ENCODE data around the gene KCNMA1.

KCNMA1 gene

GRCh38 chr10:77582710-77583115 is 54.9 kb downstream of the KCNMA1 start:
- TF ChIP-seq, protein P1, sequence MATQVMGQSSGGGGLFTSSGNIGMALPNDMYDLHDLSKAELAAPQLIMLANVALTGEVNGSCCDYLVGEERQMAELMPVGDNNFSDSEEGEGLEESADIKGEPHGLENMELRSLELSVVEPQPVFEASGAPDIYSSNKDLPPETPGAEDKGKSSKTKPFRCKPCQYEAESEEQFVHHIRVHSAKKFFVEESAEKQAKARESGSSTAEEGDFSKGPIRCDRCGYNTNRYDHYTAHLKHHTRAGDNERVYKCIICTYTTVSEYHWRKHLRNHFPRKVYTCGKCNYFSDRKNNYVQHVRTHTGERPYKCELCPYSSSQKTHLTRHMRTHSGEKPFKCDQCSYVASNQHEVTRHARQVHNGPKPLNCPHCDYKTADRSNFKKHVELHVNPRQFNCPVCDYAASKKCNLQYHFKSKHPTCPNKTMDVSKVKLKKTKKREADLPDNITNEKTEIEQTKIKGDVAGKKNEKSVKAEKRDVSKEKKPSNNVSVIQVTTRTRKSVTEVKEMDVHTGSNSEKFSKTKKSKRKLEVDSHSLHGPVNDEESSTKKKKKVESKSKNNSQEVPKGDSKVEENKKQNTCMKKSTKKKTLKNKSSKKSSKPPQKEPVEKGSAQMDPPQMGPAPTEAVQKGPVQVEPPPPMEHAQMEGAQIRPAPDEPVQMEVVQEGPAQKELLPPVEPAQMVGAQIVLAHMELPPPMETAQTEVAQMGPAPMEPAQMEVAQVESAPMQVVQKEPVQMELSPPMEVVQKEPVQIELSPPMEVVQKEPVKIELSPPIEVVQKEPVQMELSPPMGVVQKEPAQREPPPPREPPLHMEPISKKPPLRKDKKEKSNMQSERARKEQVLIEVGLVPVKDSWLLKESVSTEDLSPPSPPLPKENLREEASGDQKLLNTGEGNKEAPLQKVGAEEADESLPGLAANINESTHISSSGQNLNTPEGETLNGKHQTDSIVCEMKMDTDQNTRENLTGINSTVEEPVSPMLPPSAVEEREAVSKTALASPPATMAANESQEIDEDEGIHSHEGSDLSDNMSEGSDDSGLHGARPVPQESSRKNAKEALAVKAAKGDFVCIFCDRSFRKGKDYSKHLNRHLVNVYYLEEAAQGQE (IDR thresholded peaks at IDR 0.05; ENCODE audit: low read depth), result no peak
- TF ChIP-seq, protein P2, sequence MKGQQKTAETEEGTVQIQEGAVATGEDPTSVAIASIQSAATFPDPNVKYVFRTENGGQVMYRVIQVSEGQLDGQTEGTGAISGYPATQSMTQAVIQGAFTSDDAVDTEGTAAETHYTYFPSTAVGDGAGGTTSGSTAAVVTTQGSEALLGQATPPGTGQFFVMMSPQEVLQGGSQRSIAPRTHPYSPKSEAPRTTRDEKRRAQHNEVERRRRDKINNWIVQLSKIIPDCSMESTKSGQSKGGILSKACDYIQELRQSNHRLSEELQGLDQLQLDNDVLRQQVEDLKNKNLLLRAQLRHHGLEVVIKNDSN (IDR thresholded peaks at IDR 0.05), result peak; percentile 85

GRCh38 chr10:77581738-77582137 is 55.9 kb downstream of the KCNMA1 start:
- TF ChIP-seq NFIC (IDR thresholded peaks at IDR 0.05) (no peak), ZBTB7A (IDR thresholded peaks at IDR 0.05; ENCODE audit: low read depth) (no peak), RAD21 (IDR thresholded peaks at IDR 0.05; ENCODE audit: low read depth) (no peak), TAF1 (IDR thresholded peaks at IDR 0.05; ENCODE audit: low read depth) (no peak), CEBPB (IDR thresholded peaks at IDR 0.05) (no peak), EGR1 (IDR thresholded peaks at IDR 0.05) (no peak)
- TF ChIP-seq, protein P1 (IDR thresholded peaks at IDR 0.05; ENCODE audit: low read depth), result no peak

GRCh38 chr10:77580482-77580881 is 57.1 kb downstream of the KCNMA1 start:
- TF ChIP-seq TCF12 (IDR thresholded peaks at IDR 0.05; ENCODE audit: low read depth) (no peak), CREB1 (IDR thresholded peaks at IDR 0.05; ENCODE audit: low read depth) (no peak), RAD21 (IDR thresholded peaks at IDR 0.05; ENCODE audit: low read depth) (no peak), EP300 (IDR thresholded peaks at IDR 0.05; ENCODE audit: borderline replicate concordance) (no peak), ZBTB7A (IDR thresholded peaks at IDR 0.05; ENCODE audit: low read depth) (no peak), TAF1 (IDR thresholded peaks at IDR 0.05; ENCODE audit: low read depth) (no peak), TEAD4 (IDR thresholded peaks at IDR 0.05) (no peak), CEBPB (IDR thresholded peaks at IDR 0.05) (no peak), NFIC (IDR thresholded peaks at IDR 0.05) (no peak), EGR1 (IDR thresholded peaks at IDR 0.05) (no peak), FOXM1 (IDR thresholded peaks at IDR 0.05; ENCODE audit: borderline replicate concordance, low read depth) (no peak), YY1 (IDR thresholded peaks at IDR 0.05; ENCODE audit: low read depth) (no peak)
- TF ChIP-seq, protein P1 (IDR thresholded peaks at IDR 0.05; ENCODE audit: low read depth), result no peak
- TF ChIP-seq, protein P2 (IDR thresholded peaks at IDR 0.05), result no peak
- TF ChIP-seq, protein P3, sequence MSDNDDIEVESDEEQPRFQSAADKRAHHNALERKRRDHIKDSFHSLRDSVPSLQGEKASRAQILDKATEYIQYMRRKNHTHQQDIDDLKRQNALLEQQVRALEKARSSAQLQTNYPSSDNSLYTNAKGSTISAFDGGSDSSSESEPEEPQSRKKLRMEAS (IDR thresholded peaks at IDR 0.05), result no peak

GRCh38 chr10:77578583-77579227 is 58.9 kb downstream of the KCNMA1 start:
- no peak for TF ChIP-seq EP300 (IDR thresholded peaks at IDR 0.05; ENCODE audit: borderline replicate concordance)
- no peak for TF ChIP-seq CEBPB (IDR thresholded peaks at IDR 0.05)
- no peak for TF ChIP-seq EGR1 (IDR thresholded peaks at IDR 0.05)
- TF ChIP-seq, protein P2 (IDR thresholded peaks at IDR 0.05), result no peak

- no peak for TF ChIP-seq TAF1 (IDR thresholded peaks at IDR 0.05; ENCODE audit: low read depth)
- TF ChIP-seq TCF12 (IDR thresholded peaks at IDR 0.05; ENCODE audit: low read depth), result no peak
- TF ChIP-seq, protein P3 (IDR thresholded peaks at IDR 0.05), result no peak
- TF ChIP-seq EP300 (IDR thresholded peaks at IDR 0.05; ENCODE audit: borderline replicate concordance), result no peak
- TF ChIP-seq RAD21 (IDR thresholded peaks at IDR 0.05; ENCODE audit: low read depth), result no peak
- TF ChIP-seq TEAD4 (IDR thresholded peaks at IDR 0.05), result no peak
- no peak for TF ChIP-seq CREB1 (IDR thresholded peaks at IDR 0.05; ENCODE audit: low read depth)
- no peak for TF ChIP-seq EGR1 (IDR thresholded peaks at IDR 0.05)
- TF ChIP-seq CEBPB (IDR thresholded peaks at IDR 0.05), result no peak
- no peak for TF ChIP-seq YY1 (IDR thresholded peaks at IDR 0.05; ENCODE audit: low read depth)
- TF ChIP-seq ZBTB7A (IDR thresholded peaks at IDR 0.05; ENCODE audit: low read depth), result no peak
- TF ChIP-seq, protein P1 (IDR thresholded peaks at IDR 0.05; ENCODE audit: low read depth), result no peak
- TF ChIP-seq NFIC (IDR thresholded peaks at IDR 0.05), result no peak
- TF ChIP-seq FOXM1 (IDR thresholded peaks at IDR 0.05; ENCODE audit: borderline replicate concordance, low read depth), result no peak
- TF ChIP-seq, protein P2 (IDR thresholded peaks at IDR 0.05), result no peak
Observed at GRCh38 chr10:77577666-77578229, 59.9 kb downstream of the KCNMA1 start.

Measured in Ishikawa (cell line).